ENCODE results near the gene STRIP2. TPM values are rescaled to one million over a fixed set of nuclear protein-coding genes. Genes with fewer than 3 reads are reported as not detected.

The STRIP2 gene
- total and polyA plus RNA-seq, 9 of the 15 experiments (the other 6 are each of a cell fraction or from before 2014, with no cell fraction given), result 10.1 to 81.8 (median 42.3) TPM

DNA sequence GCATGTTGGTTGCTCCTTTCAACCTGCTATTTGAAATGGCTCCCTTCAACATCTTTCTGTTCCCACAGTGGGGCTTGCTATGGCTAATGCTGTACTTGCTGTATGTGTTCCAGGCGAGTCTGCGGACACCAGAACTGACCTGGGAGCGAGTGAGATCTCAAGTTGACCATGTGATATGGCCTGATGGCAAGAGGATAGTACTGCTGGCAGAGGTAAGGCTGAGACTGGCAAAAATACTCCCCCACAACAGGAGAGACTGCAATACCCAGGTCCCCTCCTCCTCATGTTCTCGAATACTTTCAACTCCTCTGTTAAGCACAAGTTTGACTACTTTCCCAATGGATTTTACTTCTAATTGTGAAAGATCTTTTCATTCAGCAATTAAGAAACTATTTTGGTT lies 11.5 kb upstream of the STRIP2 start:
- Histone ChIP-seq H3K79me2 (ENCODE audit: control insufficient read depth, insufficient read depth, low read length) (no peaks in the 10 kb centered on the region), H4K20me1 (replicated peaks; ENCODE audit: control insufficient read depth, insufficient read depth, low read length) (no peaks in the 10 kb centered on the region), H3K9ac (ENCODE audit: insufficient read depth in 1 of 2, low read depth in 2 of 2, low read length in 2 of 2) (no peak overlapping the region), H3K4me3 (no peak overlapping the region), H3K4me2 (ENCODE audit: insufficient read depth, low read length) (no peak overlapping the region), H3K36me3 (ENCODE audit: control insufficient read depth, insufficient read depth, low read length) (no peaks in the 10 kb centered on the region), H2AFZ (ENCODE audit: low read depth, low read length) (no peak overlapping the region), H3K27me3 (ENCODE audit: control insufficient read depth in 2 of 2, insufficient read depth in 2 of 2, low read length in 2 of 2) (no peaks in the 10 kb centered on the region), H3K9me1 (ENCODE audit: control insufficient read depth, insufficient read depth, low read length) (no peaks in the 10 kb centered on the region), H3K9me3 (replicated peaks; ENCODE audit: control insufficient read depth, insufficient read depth, low read depth, low read length) (no peaks in the 10 kb centered on the region), H3K4me1 (replicated peaks in 1 of 2; ENCODE audit: control insufficient read depth in 2 of 2, insufficient read depth in 2 of 2, low read length in 2 of 2) (peaks cover 7 to 21% of the 10 kb centered on the region in 2 experiments; a peak in 4 of 5 replicates), H3K27ac (ENCODE audit: extremely low read depth, low read depth, low read length) (no peak overlapping the region)
- DNase-seq (ENCODE audit: extremely low read depth in 1 of 4, low spot score in 3 of 4) (peak in 1 of 4 experiments; percentile 31), FAIRE-seq (no peak), ATAC-seq (no peak)
- 81% methylated on average over 4 of the region's 4 CpGs for WGBS (ENCODE audit: insufficient coverage, low coverage, missing lambda C conversion rate)
- POLR2A ChIA-PET, result interaction anchor here (2.2 to 2.6 kb wide), 2 partner anchors 11 to 16 kb away, joined by 9 to 13 read pairs; partner anchors contain the start of gene STRIP2
- intact Hi-C loops (cut with micrococcal nuclease) (loop anchor here (2.0 kb wide), 1 partner anchor 16 kb away; no protein-coding TSS in a partner anchor), in situ Hi-C loops (cut with MboI) (no loop called here)
- BruUV-seq (replicated peaks), result no TSS peak
- CTCF ChIA-PET (ENCODE audit: low intra/inter-chr PET ratio), result no interaction called here
- TF ChIP-seq HNRNPH1 (optimal IDR thresholded peaks at IDR 0.05; ENCODE audit: low read depth, low read length), result no peak
- TF ChIP-seq RAD51 (IDR thresholded peaks at IDR 0.05; ENCODE audit: borderline replicate concordance, low read depth), result no peak
- TF ChIP-seq KAT2B (IDR thresholded peaks at IDR 0.05; ENCODE audit: low read depth, low read length), result no peak
- no peak for TF ChIP-seq TAF15 (IDR thresholded peaks at IDR 0.05; ENCODE audit: low read depth, low read length)
- TF ChIP-seq RFX5 (IDR thresholded peaks at IDR 0.05; ENCODE audit: low read depth, low read length), result no peak
- no peak for TF ChIP-seq ZNF24 (IDR thresholded peaks at IDR 0.05)
- TF ChIP-seq, protein P1, sequence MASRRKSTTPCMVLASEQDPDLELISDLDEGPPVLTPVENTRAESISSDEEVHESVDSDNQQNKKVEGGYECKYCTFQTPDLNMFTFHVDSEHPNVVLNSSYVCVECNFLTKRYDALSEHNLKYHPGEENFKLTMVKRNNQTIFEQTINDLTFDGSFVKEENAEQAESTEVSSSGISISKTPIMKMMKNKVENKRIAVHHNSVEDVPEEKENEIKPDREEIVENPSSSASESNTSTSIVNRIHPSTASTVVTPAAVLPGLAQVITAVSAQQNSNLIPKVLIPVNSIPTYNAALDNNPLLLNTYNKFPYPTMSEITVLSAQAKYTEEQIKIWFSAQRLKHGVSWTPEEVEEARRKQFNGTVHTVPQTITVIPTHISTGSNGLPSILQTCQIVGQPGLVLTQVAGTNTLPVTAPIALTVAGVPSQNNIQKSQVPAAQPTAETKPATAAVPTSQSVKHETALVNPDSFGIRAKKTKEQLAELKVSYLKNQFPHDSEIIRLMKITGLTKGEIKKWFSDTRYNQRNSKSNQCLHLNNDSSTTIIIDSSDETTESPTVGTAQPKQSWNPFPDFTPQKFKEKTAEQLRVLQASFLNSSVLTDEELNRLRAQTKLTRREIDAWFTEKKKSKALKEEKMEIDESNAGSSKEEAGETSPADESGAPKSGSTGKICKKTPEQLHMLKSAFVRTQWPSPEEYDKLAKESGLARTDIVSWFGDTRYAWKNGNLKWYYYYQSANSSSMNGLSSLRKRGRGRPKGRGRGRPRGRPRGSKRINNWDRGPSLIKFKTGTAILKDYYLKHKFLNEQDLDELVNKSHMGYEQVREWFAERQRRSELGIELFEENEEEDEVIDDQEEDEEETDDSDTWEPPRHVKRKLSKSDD (conservative IDR thresholded peaks at IDR 0.05; ENCODE audit: low read length), result no peak
- no peak for TF ChIP-seq EWSR1 (IDR thresholded peaks at IDR 0.05; ENCODE audit: borderline replicate concordance, low read depth, partially characterized antibody)
- TF ChIP-seq POLR2A (conservative IDR thresholded peaks at IDR 0.05), result no peak
- no peak for TF ChIP-seq E2F3 (CRISPR knock-in tag; IDR thresholded peaks at IDR 0.05)
- no peak for TF ChIP-seq ETV1 (tag; conservative IDR thresholded peaks at IDR 0.05; ENCODE audit: low read depth)
- TF ChIP-seq PHB2 (IDR thresholded peaks at IDR 0.05; ENCODE audit: low read depth), result no peak

Data from K562 (cell line).